KMS-11 (cell line): ENCODE data around the gene RELL1.

ENCODE experiments used
- H2AFZ ChIP-seq: fragments of 200-600 bp; sonication (generic); 2 replicates; pipeline ENCODE4 v1.6.1; 2016; ENCODE audit warnings: antibody characterized with exemption, mixed run types, low read depth
- H3K27ac ChIP-seq: fragments of 200-600 bp; sonication (generic); 2 replicates; pipeline ENCODE4 v1.6.1; 2016; ENCODE audit warnings: mild to moderate bottlenecking, mixed run types
- H3K27me3 ChIP-seq: fragments of 200-600 bp; sonication (generic); 2 replicates; pipeline ENCODE4 v1.6.1; 2017; ENCODE audit warnings: mild to moderate bottlenecking, low read depth, mixed run types, moderate library complexity; ENCODE audit not compliant: insufficient read depth
- H3K36me3 ChIP-seq: fragments of 200-600 bp; sonication (generic); 2 replicates; pipeline ENCODE4 v1.6.1; 2017; ENCODE audit warnings: mild to moderate bottlenecking, mixed run types; ENCODE audit not compliant: insufficient read depth
- H3K4me1 ChIP-seq: fragments of 200-600 bp; sonication (generic); 2 replicates; pipeline ENCODE4 v1.6.1; 2016; ENCODE audit warnings: mild to moderate bottlenecking, low read depth, mixed run types; ENCODE audit not compliant: poor library complexity, severe bottlenecking
- H3K4me2 ChIP-seq: fragments of 200-600 bp; sonication (generic); 2 replicates; pipeline ENCODE4 v1.7.0; 2016; ENCODE audit warnings: mild to moderate bottlenecking, mixed run types
- H3K4me3 ChIP-seq: fragments of 200-600 bp; sonication (generic); IDR thresholded peaks from 2 replicates; pipeline ENCODE4 v1.6.1; 2017; ENCODE audit warnings: low read depth, low read length, mixed read lengths; ENCODE audit not compliant: insufficient read depth
- H3K79me2 ChIP-seq: fragments of 200-600 bp; sonication (generic); 2 replicates; pipeline ENCODE4 v1.6.1; 2016; ENCODE audit warnings: low read depth, mixed run types; ENCODE audit not compliant: insufficient read depth
- H3K9ac ChIP-seq: fragments of 200-600 bp; sonication (generic); 2 replicates; pipeline ENCODE4 v1.6.1; 2016; ENCODE audit warnings: mild to moderate bottlenecking, mixed run types
- H4K20me1 ChIP-seq: fragments of 200-600 bp; sonication (generic); 2 replicates; pipeline ENCODE4 v1.6.1; 2016; ENCODE audit warnings: mild to moderate bottlenecking, mixed run types; ENCODE audit not compliant: insufficient read depth
- TF ChIP-seq, protein P1 (sequence below): fragments of 200-600 bp; sonication (generic); conservative IDR thresholded peaks from 2 replicates; pipeline ENCODE4 v1.6.1; 2017; ENCODE audit warnings: low read depth, mild to moderate bottlenecking, antibody characterized with exemption, low read length, moderate library complexity, mixed read lengths

Gene RELL1

DNA sequence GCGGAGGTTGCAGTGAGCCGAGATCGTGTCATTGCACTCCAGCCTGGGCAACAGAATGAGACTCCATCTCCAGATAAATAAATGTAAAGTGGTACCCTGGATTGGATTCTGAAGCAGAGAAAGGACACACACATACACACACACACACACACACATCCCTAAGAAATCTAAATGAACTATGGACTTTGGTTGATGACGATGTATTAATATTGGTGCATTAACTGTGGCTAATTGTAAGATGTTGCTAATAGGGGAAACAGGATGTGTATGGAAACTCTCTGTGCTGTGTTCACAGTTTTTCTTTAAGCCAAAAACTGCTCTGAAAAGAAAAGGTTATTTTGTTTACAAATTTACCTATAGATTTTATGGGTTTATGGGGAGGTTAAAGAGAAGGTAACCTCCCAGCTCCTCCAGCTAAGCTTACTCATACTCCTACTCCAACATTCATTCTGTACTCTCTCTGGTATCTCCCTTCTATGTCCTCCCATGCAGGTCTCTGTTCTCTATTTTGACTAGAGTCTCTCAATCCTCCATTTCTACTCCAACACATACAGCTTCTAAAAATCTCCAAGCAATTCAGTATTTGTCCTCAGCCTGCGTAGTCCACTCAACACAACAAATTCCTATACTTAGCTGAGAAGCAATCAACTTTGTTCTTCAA is 46.5 kb upstream of the RELL1 start:
- no peaks in the 10 kb centered on the region for H3K36me3 ChIP-seq
- H3K9ac ChIP-seq: no peak overlapping the region
- no peak overlapping the region for H3K4me3 ChIP-seq
- TF ChIP-seq, protein P1, sequence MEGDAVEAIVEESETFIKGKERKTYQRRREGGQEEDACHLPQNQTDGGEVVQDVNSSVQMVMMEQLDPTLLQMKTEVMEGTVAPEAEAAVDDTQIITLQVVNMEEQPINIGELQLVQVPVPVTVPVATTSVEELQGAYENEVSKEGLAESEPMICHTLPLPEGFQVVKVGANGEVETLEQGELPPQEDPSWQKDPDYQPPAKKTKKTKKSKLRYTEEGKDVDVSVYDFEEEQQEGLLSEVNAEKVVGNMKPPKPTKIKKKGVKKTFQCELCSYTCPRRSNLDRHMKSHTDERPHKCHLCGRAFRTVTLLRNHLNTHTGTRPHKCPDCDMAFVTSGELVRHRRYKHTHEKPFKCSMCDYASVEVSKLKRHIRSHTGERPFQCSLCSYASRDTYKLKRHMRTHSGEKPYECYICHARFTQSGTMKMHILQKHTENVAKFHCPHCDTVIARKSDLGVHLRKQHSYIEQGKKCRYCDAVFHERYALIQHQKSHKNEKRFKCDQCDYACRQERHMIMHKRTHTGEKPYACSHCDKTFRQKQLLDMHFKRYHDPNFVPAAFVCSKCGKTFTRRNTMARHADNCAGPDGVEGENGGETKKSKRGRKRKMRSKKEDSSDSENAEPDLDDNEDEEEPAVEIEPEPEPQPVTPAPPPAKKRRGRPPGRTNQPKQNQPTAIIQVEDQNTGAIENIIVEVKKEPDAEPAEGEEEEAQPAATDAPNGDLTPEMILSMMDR: no peak
- H3K4me1 ChIP-seq: no peaks in the 10 kb centered on the region
- no peaks in the 10 kb centered on the region for H4K20me1 ChIP-seq
- no peak overlapping the region for H3K4me2 ChIP-seq
- no peaks in the 10 kb centered on the region for H3K79me2 ChIP-seq
- no peaks in the 10 kb centered on the region for H3K27me3 ChIP-seq
- no peak overlapping the region for H2AFZ ChIP-seq
- no peak overlapping the region for H3K27ac ChIP-seq

DNA sequence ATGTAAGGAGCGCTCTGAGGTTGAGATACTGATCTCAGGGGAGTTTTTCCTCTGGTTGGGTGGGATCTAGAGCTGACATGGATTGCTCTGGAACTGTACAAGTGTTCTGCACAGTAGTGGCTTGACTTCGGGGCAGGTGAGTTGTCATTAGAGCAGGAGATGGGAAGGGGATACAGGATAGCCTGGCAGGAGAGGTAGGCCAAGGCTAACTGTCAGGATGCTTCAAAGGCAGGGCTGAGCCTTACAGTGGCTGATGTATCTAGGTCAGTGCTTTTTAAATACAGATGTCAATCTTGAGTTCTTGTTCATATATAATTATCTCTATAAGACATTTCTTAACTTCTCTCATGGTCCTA is 43.5 kb upstream of the RELL1 start:
- TF ChIP-seq, protein P1: no peak
- H3K4me2 ChIP-seq: no peak overlapping the region

DNA sequence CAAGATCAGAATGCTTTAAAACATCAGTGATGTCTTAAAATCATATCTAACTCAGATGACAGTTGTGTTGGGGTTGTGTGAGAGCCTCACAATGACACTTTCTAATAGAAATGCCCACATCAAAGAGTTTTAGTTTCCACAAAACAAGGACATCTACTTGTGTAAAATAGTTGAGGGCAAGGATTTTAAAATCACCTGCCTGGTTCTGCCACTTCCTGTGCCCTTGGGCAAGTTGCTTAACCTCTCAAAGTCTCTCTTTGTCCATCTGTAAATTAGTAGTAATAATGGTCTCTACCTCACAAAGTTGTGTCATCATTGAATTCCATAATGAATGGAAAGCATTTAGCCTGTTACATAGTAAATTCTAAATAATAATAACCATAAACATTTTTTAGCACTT is 41.9 kb upstream of the RELL1 start:
- Histone ChIP-seq H2AFZ (no peak overlapping the region), H3K36me3 (no peaks in the 10 kb centered on the region), H3K27me3 (no peaks in the 10 kb centered on the region), H3K4me1 (no peaks in the 10 kb centered on the region), H4K20me1 (no peaks in the 10 kb centered on the region), H3K4me2 (no peak overlapping the region), H3K79me2 (no peaks in the 10 kb centered on the region), H3K9ac (no peak overlapping the region), H3K27ac (no peak overlapping the region), H3K4me3 (no peak overlapping the region)
- TF ChIP-seq, protein P1: no peak

More for the DNA sequence above, 43.5 kb upstream of the RELL1 start:
- Histone ChIP-seq H4K20me1 (no peaks in the 10 kb centered on the region), H3K27ac (no peak overlapping the region), H3K4me3 (no peak overlapping the region), H3K27me3 (no peaks in the 10 kb centered on the region), H3K4me1 (no peaks in the 10 kb centered on the region), H2AFZ (no peak overlapping the region), H3K9ac (no peak overlapping the region), H3K79me2 (no peaks in the 10 kb centered on the region), H3K36me3 (no peaks in the 10 kb centered on the region)

DNA sequence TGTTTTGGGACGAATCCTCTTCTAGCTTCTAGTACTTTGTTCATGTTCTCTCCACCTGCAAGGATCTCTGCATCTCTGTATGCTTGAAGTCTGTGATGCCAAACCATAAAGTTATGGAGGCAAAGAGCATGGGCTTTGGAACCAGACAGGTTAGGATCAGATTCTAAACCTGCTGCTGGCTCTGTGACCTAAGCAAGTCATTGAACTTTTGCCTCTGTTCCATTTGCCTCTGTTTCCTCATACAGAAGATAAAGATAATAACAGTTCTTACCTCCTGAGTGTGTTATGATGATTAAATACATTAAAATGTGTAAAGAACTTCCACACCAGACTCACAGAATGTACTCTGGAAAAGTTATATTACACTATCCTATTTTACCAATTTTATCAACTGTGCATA is 41.5 kb upstream of the RELL1 start:
- H3K27me3 ChIP-seq: no peaks in the 10 kb centered on the region
- TF ChIP-seq, protein P1: no peak
- no peak overlapping the region for H3K9ac ChIP-seq
- H3K27ac ChIP-seq: no peak overlapping the region
- H3K79me2 ChIP-seq: no peaks in the 10 kb centered on the region
- H3K4me2 ChIP-seq: no peak overlapping the region
- H3K36me3 ChIP-seq: no peaks in the 10 kb centered on the region
- no peaks in the 10 kb centered on the region for H4K20me1 ChIP-seq
- H3K4me1 ChIP-seq: no peaks in the 10 kb centered on the region
- H3K4me3 ChIP-seq: no peak overlapping the region
- no peak overlapping the region for H2AFZ ChIP-seq
